Mucosa of descending colon (tissue), 3 donors: ENCODE data around the gene GALNT10. TPM values are rescaled to one million over a fixed set of nuclear protein-coding genes. Genes with fewer than 3 reads are reported as not detected.

ENCODE experiments used
- ATAC-seq: fragments of 200-7000 bp; cut with Tn5 transposase; one replicate; pipeline ENCODE4 v1.9.1; 2020; ENCODE audit warnings: mild to moderate bottlenecking, moderate library complexity
- DNase-seq, 3 donors: peaks; one replicate each; pipeline ENCODE4 v3.0.0-alpha.2; 2020
- H3K36me3 ChIP-seq: fragments of 200-600 bp; one replicate; pipeline ENCODE4 v1.8.0; 2021; ENCODE audit warnings: low read depth, mild to moderate bottlenecking
- H3K4me1 ChIP-seq: fragments of 200-600 bp; one replicate; pipeline ENCODE4 v1.8.0; 2021; ENCODE audit warnings: low read depth, mild to moderate bottlenecking
- H3K4me3 ChIP-seq: fragments of 200-600 bp; one replicate; pipeline ENCODE4 v1.8.0; 2021; ENCODE audit warnings: mild to moderate bottlenecking
- H3K9me3 ChIP-seq: fragments of 200-600 bp; one replicate; pipeline ENCODE4 v1.8.0; 2021; ENCODE audit warnings: mild to moderate bottlenecking
- intact Hi-C, 2 donors: fragments of 100-400 bp; cut with DNase I in 1 of 2; cut with micrococcal nuclease in 1 of 2; formaldehyde crosslinking; loops; one replicate each; pipeline versions ENCODE4 v1.11.0 to v1.11.1; 2022; cut with DNase I, micrococcal nuclease
- total RNA-seq, 3 donors: library from RNA; stranded (reverse); fragmentation: NEBNext Ultra II Directional in 2 of 3; extraction: Animal tissue kit (Norgen Biotek cat#: 25700) in 2 of 3; gene quantifications; one replicate each; pipeline versions ENCODE4 v1.2.1 to v1.2.4, GENCODE V29; 2021 to 2023
- TF ChIP-seq, protein P1 (sequence below): fragments of 200-600 bp; IDR thresholded peaks from one replicate; pipeline ENCODE4 v1.8.0; 2022; ENCODE audit warnings: antibody characterized with exemption, mild to moderate bottlenecking
- donor health status: DM: no; HTN: no; CAD: no; lungs with moderate emphysema.
- donor health status: DM: no; HTN: no; CAD: no.
- donor health status: DM: no; HTN: yes; CAD: no.

Gene GALNT10
- total RNA-seq, 3 donors from 2014 or later = 38.5 to 51.5 (median 41.4) TPM

DNA sequence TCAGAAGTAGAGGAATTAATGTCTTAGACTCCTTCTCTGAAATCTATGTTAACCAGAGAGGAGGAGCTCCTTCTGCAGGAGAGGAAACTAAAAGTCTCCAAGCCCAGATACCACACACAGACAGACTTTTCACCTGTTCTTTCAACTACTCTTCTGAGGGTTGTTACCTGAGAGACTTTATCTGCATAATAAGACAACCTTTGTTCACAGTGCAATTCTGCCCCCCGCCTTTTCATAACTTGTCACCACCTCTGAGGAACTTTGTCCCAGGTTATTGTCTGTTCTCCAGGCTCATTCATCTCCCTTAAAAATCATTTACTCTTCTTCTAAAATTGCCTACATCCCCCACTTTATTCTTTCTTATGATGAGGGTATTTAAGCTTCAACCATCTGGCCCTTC lies 9.4 kb upstream of the GALNT10 start:
- intact Hi-C loops = loop anchor here (5.0 to 10.0 kb wide), 2 partner anchors 109 to 224 kb away; no protein-coding TSS in a partner anchor
- Histone ChIP-seq H3K4me3 (no peak overlapping the region), H3K9me3 (no peaks in the 10 kb centered on the region), H3K4me1 (no peaks in the 10 kb centered on the region), H3K36me3 (no peaks in the 10 kb centered on the region)
- ATAC-seq (peak; percentile 81), DNase-seq (peak in 1 of 3 donors; percentile 42)
- TF ChIP-seq, protein P1, sequence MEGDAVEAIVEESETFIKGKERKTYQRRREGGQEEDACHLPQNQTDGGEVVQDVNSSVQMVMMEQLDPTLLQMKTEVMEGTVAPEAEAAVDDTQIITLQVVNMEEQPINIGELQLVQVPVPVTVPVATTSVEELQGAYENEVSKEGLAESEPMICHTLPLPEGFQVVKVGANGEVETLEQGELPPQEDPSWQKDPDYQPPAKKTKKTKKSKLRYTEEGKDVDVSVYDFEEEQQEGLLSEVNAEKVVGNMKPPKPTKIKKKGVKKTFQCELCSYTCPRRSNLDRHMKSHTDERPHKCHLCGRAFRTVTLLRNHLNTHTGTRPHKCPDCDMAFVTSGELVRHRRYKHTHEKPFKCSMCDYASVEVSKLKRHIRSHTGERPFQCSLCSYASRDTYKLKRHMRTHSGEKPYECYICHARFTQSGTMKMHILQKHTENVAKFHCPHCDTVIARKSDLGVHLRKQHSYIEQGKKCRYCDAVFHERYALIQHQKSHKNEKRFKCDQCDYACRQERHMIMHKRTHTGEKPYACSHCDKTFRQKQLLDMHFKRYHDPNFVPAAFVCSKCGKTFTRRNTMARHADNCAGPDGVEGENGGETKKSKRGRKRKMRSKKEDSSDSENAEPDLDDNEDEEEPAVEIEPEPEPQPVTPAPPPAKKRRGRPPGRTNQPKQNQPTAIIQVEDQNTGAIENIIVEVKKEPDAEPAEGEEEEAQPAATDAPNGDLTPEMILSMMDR = no peak

DNA sequence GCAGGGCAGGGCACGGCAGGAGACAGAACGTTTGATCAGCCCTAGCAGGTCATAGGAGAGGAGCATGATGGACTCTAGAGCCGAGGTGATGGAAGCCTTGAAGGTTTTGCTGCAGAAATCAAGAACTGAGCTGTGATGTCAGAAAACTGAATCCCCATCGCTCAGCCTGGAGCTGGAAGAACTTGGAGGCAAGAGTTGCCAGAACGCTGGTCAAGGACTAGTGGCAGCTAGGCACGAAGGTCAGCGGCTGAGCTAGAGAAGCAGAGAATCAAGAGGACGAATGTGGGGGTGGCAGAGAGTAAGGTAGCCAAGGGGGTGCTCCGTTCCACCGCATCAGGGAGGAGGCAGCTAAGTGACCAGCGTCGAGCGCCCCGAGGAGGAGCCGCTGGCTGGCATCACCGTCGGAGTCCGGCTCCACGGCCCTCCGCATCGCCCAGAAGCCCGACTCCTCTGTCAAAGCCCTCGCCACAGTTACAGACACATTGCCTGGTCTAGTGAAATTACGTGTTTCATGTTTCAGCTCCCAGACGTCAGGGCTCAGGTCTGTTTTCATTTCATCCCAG lies 1.2 kb upstream of the GALNT10 start:
- peaks cover 11% of the 10 kb centered on the region for H3K4me1 ChIP-seq
- TF ChIP-seq, protein P1 = no peak
- no peaks in the 10 kb centered on the region for H3K9me3 ChIP-seq
- H3K36me3 ChIP-seq = no peaks in the 10 kb centered on the region
- intact Hi-C loops = loop anchor here (10.0 kb wide), 1 partner anchor 215 kb away; no protein-coding TSS in a partner anchor
- H3K4me3 ChIP-seq = peak overlapping the region; percentile 67
- ATAC-seq = peak; percentile 28
- peak in 2 of 3 donors; percentile 46 to 56 for DNase-seq

DNA sequence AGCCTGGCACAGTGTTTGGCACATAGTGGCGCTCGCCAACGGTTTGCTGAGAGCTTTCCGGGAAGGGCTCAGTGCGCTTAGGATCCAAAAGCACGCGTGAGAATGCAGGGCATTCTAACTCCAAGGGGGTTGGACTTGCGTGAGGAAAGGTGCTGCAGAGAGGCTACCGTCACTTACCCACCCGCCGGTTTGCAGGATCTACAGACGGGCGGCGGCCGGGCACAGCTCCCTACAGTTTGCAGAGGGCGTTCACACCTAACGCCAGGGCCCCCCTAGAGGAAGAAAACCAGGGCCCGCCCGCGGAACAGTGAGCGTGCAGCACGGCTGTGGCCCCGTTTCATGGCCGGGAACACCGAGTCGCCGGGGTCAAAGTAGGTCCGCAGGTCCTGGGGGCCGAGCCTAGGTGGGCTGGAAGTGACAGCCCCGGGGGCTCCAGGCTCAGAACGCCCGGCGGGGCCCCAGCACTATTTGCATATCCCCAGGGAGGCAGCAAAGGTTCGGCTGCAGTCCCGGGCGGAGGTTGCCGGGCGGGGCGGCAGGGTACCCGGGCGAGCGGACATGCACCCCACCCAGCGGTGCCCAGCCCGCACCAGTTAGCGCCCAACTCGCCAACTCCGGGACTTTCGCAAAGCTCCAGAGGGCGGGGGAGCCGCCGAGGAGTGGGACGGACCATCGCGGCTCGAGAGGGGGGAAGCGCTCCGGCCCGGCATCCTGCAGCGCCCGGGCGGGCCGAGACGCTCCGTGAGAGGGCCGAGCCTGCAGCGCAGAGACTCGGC lies 526 bp upstream of the GALNT10 start:
- ATAC-seq = peak; percentile 94
- DNase-seq = peak; percentile 86 to 94 (median 92)
- Histone ChIP-seq H3K4me3 (peak overlapping the region; percentile 67), H3K36me3 (no peaks in the 10 kb centered on the region), H3K4me1 (peaks cover 11% of the 10 kb centered on the region), H3K9me3 (no peaks in the 10 kb centered on the region)
- TF ChIP-seq, protein P1 = peak; percentile 25
- intact Hi-C loops = loop anchor here (10.0 kb wide), 1 partner anchor 215 kb away; no protein-coding TSS in a partner anchor

DNA sequence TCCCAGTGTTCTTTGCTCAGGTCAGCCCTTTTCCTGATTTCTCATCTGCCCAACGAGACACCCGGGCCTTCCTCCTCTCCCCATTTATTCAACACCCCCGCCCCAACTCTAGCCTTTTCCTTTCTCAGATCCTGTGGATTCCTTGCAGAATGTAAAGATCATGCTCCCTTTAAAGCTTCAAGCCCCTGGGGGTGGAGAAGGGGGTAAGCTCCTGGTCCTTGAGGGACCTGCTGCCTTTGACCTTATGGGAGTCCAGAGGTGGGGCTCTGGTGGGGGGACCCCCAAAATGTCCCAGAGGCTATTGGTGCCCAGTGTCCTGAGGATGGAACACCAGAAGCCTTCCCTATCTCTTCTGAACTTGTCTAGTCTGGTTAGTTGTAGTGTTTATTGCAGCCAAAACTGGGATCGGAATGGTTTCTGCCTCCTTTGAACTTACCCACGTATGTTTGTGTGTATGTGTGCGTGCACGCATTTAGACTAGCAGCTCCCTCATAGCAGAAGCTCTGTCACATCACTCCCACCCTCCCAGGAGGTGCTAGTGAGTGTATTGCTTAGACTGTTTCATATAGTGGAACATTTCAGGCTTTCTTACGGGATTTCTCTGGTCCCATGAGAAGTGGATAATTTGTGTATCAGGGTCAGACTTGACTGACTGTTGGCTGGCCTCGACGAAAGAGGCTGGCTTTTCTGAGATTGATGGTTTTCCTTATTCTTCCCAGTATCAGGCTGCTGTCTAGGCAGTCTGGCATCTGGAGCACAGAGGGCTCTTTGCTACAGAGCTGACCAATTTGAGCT lies 1.1 kb downstream of the GALNT10 start:
- TF ChIP-seq, protein P1 = no peak
- Histone ChIP-seq H3K4me1 (peaks cover 11% of the 10 kb centered on the region), H3K36me3 (no peaks in the 10 kb centered on the region), H3K4me3 (no peak overlapping the region), H3K9me3 (no peaks in the 10 kb centered on the region)
- DNase-seq (no peak), ATAC-seq (no peak)
- intact Hi-C loops = no loop called here

DNA sequence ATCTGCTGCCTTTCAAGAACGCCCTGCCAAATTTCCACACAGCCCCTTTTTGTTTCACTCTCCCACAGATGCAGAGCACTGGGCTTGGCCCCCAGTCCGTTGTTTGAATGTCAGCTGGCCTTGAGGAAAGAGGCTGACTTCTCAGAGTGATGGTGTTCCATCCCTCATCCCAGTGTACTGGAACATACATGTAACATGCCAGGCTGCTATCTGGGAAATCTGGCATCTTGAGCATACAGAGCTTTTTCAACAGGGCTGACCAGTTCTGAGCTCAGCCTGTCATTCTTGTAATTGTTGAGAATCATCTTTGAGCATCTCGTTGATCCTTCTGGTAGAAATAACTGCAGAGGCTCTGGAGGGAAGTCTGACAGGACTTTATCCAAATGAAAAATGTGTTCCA lies 2.8 kb downstream of the GALNT10 start:
- DNase-seq (no peak), ATAC-seq (no peak)
- Histone ChIP-seq H3K4me3 (no peak overlapping the region), H3K9me3 (no peaks in the 10 kb centered on the region), H3K4me1 (peaks cover 26% of the 10 kb centered on the region), H3K36me3 (no peaks in the 10 kb centered on the region)
- intact Hi-C loops = no loop called here
- TF ChIP-seq, protein P1 = no peak
